ENCODE results near the gene OR2H2.

Gene OR2H2

GRCh38 chr6:29584821-29585220 is at the start of gene OR2H2:
Gene OR2H2, plus strand, starts transcription at chr6:29585121. Its CDS starts 2,824 bp downstream, at chr6:29587945.
- DNase-seq, result no peak
- intact Hi-C loops (cut with DNase I), result loop anchor here (10.0 kb wide), 1 partner anchor 210 kb away; the partner anchor contains the start of gene OR12D3

GRCh38 chr6:29537714-29538403 is 47.1 kb upstream of the OR2H2 start:
- DNase-seq, result no peak
- intact Hi-C loops (cut with DNase I), result no loop called here

GRCh38 chr6:29547573-29547972 is 37.3 kb upstream of the OR2H2 start:
- DNase-seq, result no peak
- intact Hi-C loops (cut with DNase I), result no loop called here

GRCh38 chr6:29552512-29553051 is 32.3 kb upstream of the OR2H2 start:
- intact Hi-C loops (cut with DNase I), result no loop called here
- no peak for DNase-seq

- intact Hi-C loops (cut with DNase I), result no loop called here
- peak in 8 of 10 donors; percentile 24 to 91 (median 42) for DNase-seq
These were observed 31.5 kb upstream of the OR2H2 start for GRCh38 chr6:29553268-29554057.

- intact Hi-C loops (cut with DNase I), result no loop called here
- no peak for DNase-seq
These were observed 30.2 kb upstream of the OR2H2 start for GRCh38 chr6:29554764-29555163.

GRCh38 chr6:29557320-29557719 is 27.6 kb upstream of the OR2H2 start:
- DNase-seq, result no peak
- intact Hi-C loops (cut with DNase I), result no loop called here

- intact Hi-C loops (cut with DNase I), result no loop called here
- DNase-seq, result no peak
These were observed 26.4 kb upstream of the OR2H2 start for GRCh38 chr6:29558439-29559079.

- no peak for DNase-seq
- intact Hi-C loops (cut with DNase I), result no loop called here
These were observed 25.2 kb upstream of the OR2H2 start, which contains the start of gene UBD for GRCh38 chr6:29559524-29560287. Gene UBD, minus strand, starts transcription at chr6:29559732. Its CDS starts 31 bp downstream, at chr6:29559701.

GRCh38 chr6:29561091-29561490 is 23.8 kb upstream of the OR2H2 start:
- intact Hi-C loops (cut with DNase I), result no loop called here
- DNase-seq, result no peak

GRCh38 chr6:29561606-29562181 is 23.2 kb upstream of the OR2H2 start:
- intact Hi-C loops (cut with DNase I), result no loop called here
- DNase-seq, result no peak

- intact Hi-C loops (cut with DNase I), result no loop called here
- DNase-seq, result no peak
These were observed 21.4 kb upstream of the OR2H2 start for GRCh38 chr6:29563435-29563965.

GRCh38 chr6:29564875-29565274 is 20.0 kb upstream of the OR2H2 start:
- intact Hi-C loops (cut with DNase I), result no loop called here
- DNase-seq, result no peak

GRCh38 chr6:29566856-29567255 is 18.1 kb upstream of the OR2H2 start:
- DNase-seq, result no peak
- intact Hi-C loops (cut with DNase I), result no loop called here

GRCh38 chr6:29567541-29567940 is 17.4 kb upstream of the OR2H2 start:
- intact Hi-C loops (cut with DNase I), result no loop called here
- DNase-seq, result no peak

- intact Hi-C loops (cut with DNase I), result no loop called here
- DNase-seq, result no peak
These were observed 16.9 kb upstream of the OR2H2 start for GRCh38 chr6:29567991-29568390.

GRCh38 chr6:29576056-29576455 is 8.9 kb upstream of the OR2H2 start:
- intact Hi-C loops (cut with DNase I), result no loop called here

GRCh38 chr6:29577544-29577943 is 7.4 kb upstream of the OR2H2 start:
- intact Hi-C loops (cut with DNase I), result no loop called here

More at GRCh38 chr6:29576056-29576455, 8.9 kb upstream of the OR2H2 start:
- DNase-seq, result no peak

GRCh38 chr6:29589423-29590048 is 4.6 kb downstream of the OR2H2 start:
- intact Hi-C loops (cut with DNase I), result loop anchor here (10.0 kb wide), 1 partner anchor 215 kb away; the partner anchor contains the start of gene OR12D3
- DNase-seq, result peak in 2 of 10 donors; percentile 43 to 62

More at GRCh38 chr6:29577544-29577943, 7.4 kb upstream of the OR2H2 start:
- no peak for DNase-seq

Measured in posterior cingulate gyrus (tissue), 11 donors.